HepG2 (cell line): ENCODE measurements around the gene TUBB. TPM values are rescaled to one million over a fixed set of nuclear protein-coding genes. Genes with fewer than 3 reads are reported as not detected.

Source experiments
- ATAC-seq: fragments of 200-7000 bp; cut with Tn5 transposase; 3 replicates; pipeline ENCODE4 v1.9.1; 2020; ENCODE audit warnings: mild to moderate bottlenecking, moderate library complexity
- BruUV-seq: library from RNA; stranded (reverse); fragments of 400-500 nt; replicated peaks from 2 replicates; lab custom pipeline; 2021; lab: Mats Ljungman, UMichigan
- CTCF ChIA-PET: fragments of 300-600 bp; formaldehyde crosslinking; extraction: SDS; loops from one replicate; lab custom pipeline; 2021; ENCODE audit warnings: low total read pairs, inconsistent platforms, low intra/inter-chr PET ratio; lab: Yijun Ruan, JAX
- POLR2A ChIA-PET: fragments of 350-600 bp; sonication (Branson Sonifier 250); formaldehyde crosslinking; loops from one replicate; lab custom pipeline; 2020; ENCODE audit warnings: antibody characterized with exemption, inconsistent platforms; lab: Yijun Ruan, JAX
- DNase-seq: peaks from one replicate; pipeline ENCODE4 v3.0.0-alpha.2; 2015; ENCODE audit warnings: low spot score
- FAIRE-seq: peaks from 3 replicates; lab custom pipeline; 2011; peaks lifted over from hg19 to GRCh38; lab: Jason Lieb, UNC
- H2AFZ ChIP-seq: one replicate; pipeline ENCODE4 v1.6.1; 2011; ENCODE audit warnings: low read length, inconsistent platforms
- H3K27ac ChIP-seq: fragments of 300-600 bp; 3 replicates; pipeline ENCODE4 v1.8.0; 2011; ENCODE audit warnings: mixed run types, mild to moderate bottlenecking, mixed read lengths, low read length, inconsistent platforms; ENCODE audit not compliant: insufficient read depth; ENCODE audit errors: extremely low read length
- H3K27me3 ChIP-seq, 2 experiments: fragments of 200-600 bp in 1 of 2; 2 replicates in 1 of 2; 3 replicates in 1 of 2; pipeline versions ENCODE4 v1.6.0 to v1.8.0; 2011; ENCODE audit warnings: low read length in 2 of 2, mild to moderate bottlenecking in 2 of 2, moderate library complexity in 2 of 2, inconsistent platforms in 1 of 2; ENCODE audit not compliant: insufficient read depth in 2 of 2, control insufficient read depth in 1 of 2
- H3K36me3 ChIP-seq, 2 experiments: fragments of 200-600 bp in 1 of 2; replicated peaks in 1 of 2; 2 replicates in 1 of 2; 3 replicates in 1 of 2; pipeline versions ENCODE4 v1.5.1 to v1.8.0; 2011; ENCODE audit warnings: low read length in 2 of 2, inconsistent platforms in 1 of 2; ENCODE audit not compliant: insufficient read depth in 2 of 2, control insufficient read depth in 1 of 2
- H3K4me1 ChIP-seq: 2 replicates; pipeline ENCODE4 v1.5.1; 2012; ENCODE audit warnings: low read length, inconsistent platforms; ENCODE audit not compliant: insufficient read depth
- H3K4me2 ChIP-seq: 2 replicates; pipeline ENCODE4 v1.6.0; 2011; ENCODE audit warnings: low read depth, low read length, inconsistent platforms
- H3K4me3 ChIP-seq, 3 experiments: fragments of 200-600 bp in 1 of 3; sonication (generic), shearing (Covaris generic) in 1 of 3; replicated peaks in 1 of 3; 2 replicates each; pipeline ENCODE4 v1.5.1; 2011 to 2016; ENCODE audit warnings: low read length in 3 of 3, inconsistent platforms in 2 of 3, low read depth in 2 of 3, mild to moderate bottlenecking in 2 of 3, control low read depth in 1 of 3, mixed read lengths in 1 of 3; ENCODE audit not compliant: insufficient read depth in 1 of 3
- H3K79me2 ChIP-seq: one replicate; pipeline ENCODE4 v1.6.1; 2011; ENCODE audit warnings: low read length, inconsistent platforms; ENCODE audit not compliant: insufficient read depth
- H3K9ac ChIP-seq: 2 replicates; pipeline ENCODE4 v1.6.0; 2011; ENCODE audit warnings: mild to moderate bottlenecking, low read depth, low read length, inconsistent platforms; ENCODE audit not compliant: insufficient read depth
- H3K9me3 ChIP-seq: 2 replicates; pipeline ENCODE4 v1.5.1; 2012; ENCODE audit warnings: mild to moderate bottlenecking, low read length
- H4K20me1 ChIP-seq: 2 replicates; pipeline ENCODE4 v1.6.0; 2011; ENCODE audit warnings: inconsistent platforms, mild to moderate bottlenecking, low read length, moderate library complexity; ENCODE audit not compliant: insufficient read depth
- NONO ChIP-seq, 2 experiments: fragments of 450-650 bp in 1 of 2; sonication (generic) in 1 of 2; formaldehyde crosslinking in 1 of 2; IDR thresholded peaks in 1 of 2; conservative IDR thresholded peaks in 1 of 2; 2 replicates each; pipeline versions ENCODE4 v1.6.1 to v1.8.0; 2017 to 2022; ENCODE audit warnings: mild to moderate bottlenecking in 1 of 2, missing genetic modification reagents in 1 of 2, moderate library complexity in 1 of 2
- SP1 ChIP-seq, 2 experiments: fragments of 450-650 bp in 1 of 2; sonication (generic) in 1 of 2; formaldehyde crosslinking in 1 of 2; IDR thresholded peaks; 2 replicates each; pipeline versions ENCODE4 v1.4.0 to v1.6.1; 2016 to 2020; ENCODE audit warnings: missing genetic modification reagents in 1 of 2
- THAP9 ChIP-seq: sonication (generic); formaldehyde crosslinking; IDR thresholded peaks from 2 replicates; pipeline ENCODE4; 2020; ENCODE audit warnings: missing genetic modification reagents, mild to moderate bottlenecking, borderline replicate concordance
- WGBS: methylation state at CpG from one replicate; pipeline ENCODE4 v1.1.6; 2017; ENCODE audit warnings: low lambda C conversion rate; 5-methylcytosine and 5-hydroxymethylcytosine counted together
- in situ Hi-C: cut with HindIII; loops from 2 replicates; pipeline ENCODE4 v1.10.0; 2017; ENCODE audit warnings: low pct_unique_long_range_greater_than_20kb; ENCODE audit not compliant: extremely low pct_ligation_motif_present
- intact Hi-C: fragments of 100-400 bp; cut with micrococcal nuclease; formaldehyde crosslinking; loops from one replicate; pipeline ENCODE4 v1.10.0; 2022; ENCODE audit not compliant: unreplicated experiment
- polyA plus RNA-seq, 8 experiments: library from polyadenylated mRNA; depleted of rRNA in 3 of 8; stranded (reverse) in 7 of 8; unstranded in 1 of 8; fragments of >200 nt; fragmentation: Illumina TruSeq in 4 of 8; extraction: Trizol in 4 of 8; gene quantifications; 2 replicates each; pipeline versions ENCODE4 v1.2.1 to v1.2.3, GENCODE V29; 2011 to 2016; ENCODE audit warnings: low read depth in 4 of 8, missing spikeins in 1 of 8, mixed read lengths in 1 of 8; ENCODE audit not compliant: insufficient read depth in 1 of 8
- total RNA-seq, 5 experiments: library from RNA; depleted of rRNA; stranded (reverse); fragments of >200 nt; fragmentation: Illumina TruSeq; extraction: Trizol; gene quantifications; 2 replicates each; pipeline ENCODE4 v1.2.3, GENCODE V29; 2016; ENCODE audit warnings: low read depth in 1 of 5
- TF ChIP-seq, protein P1 (sequence below): sonication (generic); formaldehyde crosslinking; IDR thresholded peaks from 2 replicates; pipeline ENCODE4 v1.5.1; 2020; ENCODE audit warnings: mild to moderate bottlenecking, missing genetic modification reagents, borderline replicate concordance

TUBB gene
- total and polyA plus RNA-seq, 2 of the 13 experiments (the other 11 are each of a cell fraction or from before 2014, with no cell fraction given): 911 to 1,163 TPM

DNA sequence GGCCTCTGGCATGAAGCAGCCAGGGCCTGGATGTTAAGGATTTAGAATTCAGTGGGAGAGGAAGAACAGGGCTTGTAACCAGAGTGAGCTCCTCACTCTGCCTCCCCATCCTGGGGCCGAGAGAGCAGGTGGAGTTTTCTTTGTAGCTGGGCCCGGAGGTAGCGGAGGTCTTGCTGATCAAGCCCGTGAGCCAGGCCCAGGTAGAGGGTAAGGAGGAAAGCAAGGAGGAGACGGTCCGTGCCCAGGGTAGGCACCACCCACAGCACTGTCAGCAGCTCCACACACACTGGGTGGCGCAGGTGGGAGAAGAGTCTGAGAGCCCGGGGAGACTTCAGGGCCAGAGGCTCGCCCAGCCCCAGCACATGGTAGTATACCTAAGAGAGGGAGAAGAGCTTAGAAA lies 31.6 kb upstream of the TUBB start:
- Histone ChIP-seq H4K20me1 (no peaks in the 10 kb centered on the region), H3K9ac (no peak overlapping the region), H3K4me3 (no peak overlapping the region; a peak in 2 of 6 replicates), H3K4me1 (peaks cover 64% of the 10 kb centered on the region), H3K27ac (no peak overlapping the region), H3K36me3 (no peaks in the 10 kb centered on the region), H2AFZ (no peak overlapping the region), H3K27me3 (no peaks in the 10 kb centered on the region), H3K9me3 (no peaks in the 10 kb centered on the region), H3K79me2 (no peaks in the 10 kb centered on the region), H3K4me2 (peak overlapping the region; percentile 84; the same call in 1 of the 2 replicates)
- 94% methylated on average over 9 of the region's 9 CpGs for WGBS
- no TSS peak for BruUV-seq
- ChIA-PET POLR2A (interaction anchor here (1.0 to 3.0 kb wide), 7 partner anchors 8 to 71 kb away, joined by 3 to 23 read pairs (median 4); partner anchors contain the start of genes DHX16, MDC1, MRPS18B and TUBB), CTCF (interaction anchor here (1.7 kb wide), 1 partner anchor 10 kb away, joined by 6 read pairs; no protein-coding TSS in a partner anchor)
- no peak for FAIRE-seq
- in situ Hi-C loops: loop anchor here (25.0 kb wide), 1 partner anchor 399 kb away; no protein-coding TSS in a partner anchor
- TF ChIP-seq NONO (IDR thresholded peaks at IDR 0.05) (no peak), NONO (CRISPR knock-in tag; conservative IDR thresholded peaks at IDR 0.05) (no peak), THAP9 (0 out of 2 replicates have a peak, but pooled peaks have one; percentile 7), SP1 (IDR thresholded peaks at IDR 0.05) (no peak), SP1 (CRISPR knock-in tag; IDR thresholded peaks at IDR 0.05) (no peak)
- TF ChIP-seq, protein P1, sequence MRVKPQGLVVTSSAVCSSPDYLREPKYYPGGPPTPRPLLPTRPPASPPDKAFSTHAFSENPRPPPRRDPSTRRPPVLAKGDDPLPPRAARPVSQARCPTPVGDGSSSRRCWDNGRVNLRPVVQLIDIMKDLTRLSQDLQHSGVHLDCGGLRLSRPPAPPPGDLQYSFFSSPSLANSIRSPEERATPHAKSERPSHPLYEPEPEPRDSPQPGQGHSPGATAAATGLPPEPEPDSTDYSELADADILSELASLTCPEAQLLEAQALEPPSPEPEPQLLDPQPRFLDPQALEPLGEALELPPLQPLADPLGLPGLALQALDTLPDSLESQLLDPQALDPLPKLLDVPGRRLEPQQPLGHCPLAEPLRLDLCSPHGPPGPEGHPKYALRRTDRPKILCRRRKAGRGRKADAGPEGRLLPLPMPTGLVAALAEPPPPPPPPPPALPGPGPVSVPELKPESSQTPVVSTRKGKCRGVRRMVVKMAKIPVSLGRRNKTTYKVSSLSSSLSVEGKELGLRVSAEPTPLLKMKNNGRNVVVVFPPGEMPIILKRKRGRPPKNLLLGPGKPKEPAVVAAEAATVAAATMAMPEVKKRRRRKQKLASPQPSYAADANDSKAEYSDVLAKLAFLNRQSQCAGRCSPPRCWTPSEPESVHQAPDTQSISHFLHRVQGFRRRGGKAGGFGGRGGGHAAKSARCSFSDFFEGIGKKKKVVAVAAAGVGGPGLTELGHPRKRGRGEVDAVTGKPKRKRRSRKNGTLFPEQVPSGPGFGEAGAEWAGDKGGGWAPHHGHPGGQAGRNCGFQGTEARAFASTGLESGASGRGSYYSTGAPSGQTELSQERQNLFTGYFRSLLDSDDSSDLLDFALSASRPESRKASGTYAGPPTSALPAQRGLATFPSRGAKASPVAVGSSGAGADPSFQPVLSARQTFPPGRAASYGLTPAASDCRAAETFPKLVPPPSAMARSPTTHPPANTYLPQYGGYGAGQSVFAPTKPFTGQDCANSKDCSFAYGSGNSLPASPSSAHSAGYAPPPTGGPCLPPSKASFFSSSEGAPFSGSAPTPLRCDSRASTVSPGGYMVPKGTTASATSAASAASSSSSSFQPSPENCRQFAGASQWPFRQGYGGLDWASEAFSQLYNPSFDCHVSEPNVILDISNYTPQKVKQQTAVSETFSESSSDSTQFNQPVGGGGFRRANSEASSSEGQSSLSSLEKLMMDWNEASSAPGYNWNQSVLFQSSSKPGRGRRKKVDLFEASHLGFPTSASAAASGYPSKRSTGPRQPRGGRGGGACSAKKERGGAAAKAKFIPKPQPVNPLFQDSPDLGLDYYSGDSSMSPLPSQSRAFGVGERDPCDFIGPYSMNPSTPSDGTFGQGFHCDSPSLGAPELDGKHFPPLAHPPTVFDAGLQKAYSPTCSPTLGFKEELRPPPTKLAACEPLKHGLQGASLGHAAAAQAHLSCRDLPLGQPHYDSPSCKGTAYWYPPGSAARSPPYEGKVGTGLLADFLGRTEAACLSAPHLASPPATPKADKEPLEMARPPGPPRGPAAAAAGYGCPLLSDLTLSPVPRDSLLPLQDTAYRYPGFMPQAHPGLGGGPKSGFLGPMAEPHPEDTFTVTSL (CRISPR knock-in tag): no peak
- intact Hi-C loops: no loop called here
- no peak for ATAC-seq
- DNase-seq: no peak
